ENCODE measurements around the gene REV3L. TPM values are rescaled to one million over a fixed set of nuclear protein-coding genes. Genes with fewer than 3 reads are reported as not detected.

Gene REV3L
- total RNA-seq, 1 experiment from 2014 or later = 5.3 TPM

DNA sequence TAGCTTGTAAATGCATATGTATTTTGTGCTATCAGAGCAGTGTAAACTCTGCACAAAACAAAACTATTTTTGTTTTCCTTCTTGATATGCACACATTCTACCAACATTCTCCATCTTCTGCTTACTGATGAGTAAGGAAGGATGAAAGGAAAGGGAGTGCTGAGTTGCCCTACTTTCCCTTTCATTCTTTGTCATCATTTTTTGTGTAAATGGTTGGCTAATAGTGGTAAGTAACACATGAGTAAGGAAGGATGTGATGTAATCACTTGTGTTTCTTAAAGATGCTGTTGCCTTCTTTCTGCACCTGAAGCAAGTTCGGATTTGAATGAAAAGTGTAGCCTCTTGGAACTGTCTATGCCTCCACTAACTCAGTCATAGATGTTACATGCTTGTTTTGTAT lies 4.6 kb upstream of the REV3L start:
- no peak overlapping the region for H2AFZ ChIP-seq (ENCODE audit: low read length)
- Mint-ChIP-seq H3K27ac (no peak overlapping the region), H3K4me1 (peaks cover 22% of the 10 kb centered on the region in 2 experiments), H3K27me3 (ENCODE audit: low read depth) (no peaks in the 10 kb centered on the region), H3K4me3 (no peak overlapping the region), H3K9me3 (peaks cover 0 to 4% of the 10 kb centered on the region in 2 experiments; a peak in 1 of 5 replicates), H3K36me3 (ENCODE audit: insufficient read depth in 1 of 3, low read depth in 3 of 3) (peaks cover 2 to 23% (median 21%) of the 10 kb centered on the region in 3 experiments; a peak in 6 of 7 replicates)
- no peaks in the 10 kb centered on the region for H3K27me3 ChIP-seq (ENCODE audit: insufficient read depth, low read length)
- no peak overlapping the region for H2BK5ac ChIP-seq (ENCODE audit: insufficient read length, low read length)
- WGBS (ENCODE audit: extremely low coverage, insufficient read length, low lambda C conversion rate) = no CpG with 5 or more reads among the region's 1 CpG
- no peak overlapping the region for H3T11ph ChIP-seq (ENCODE audit: low read length)
- DNase-seq = no peak
- no peak overlapping the region for H3K14ac ChIP-seq (ENCODE audit: insufficient read depth, low read length)
- no peak overlapping the region for H3K23ac ChIP-seq (ENCODE audit: insufficient read length, low read depth, low read length)
- peaks cover 7% of the 10 kb centered on the region for H3K23me2 ChIP-seq (ENCODE audit: insufficient read length, low read depth, low read length, poor library complexity, severe bottlenecking)
- H2BK120ac ChIP-seq (ENCODE audit: low read depth, low read length, poor library complexity, severe bottlenecking) = no peak overlapping the region
- no peaks in the 10 kb centered on the region for H3K79me2 ChIP-seq (ENCODE audit: insufficient read depth, low read length)
- no peak overlapping the region for H3K27ac ChIP-seq (ENCODE audit: insufficient read length, low read depth, low read length)
- H2BK20ac ChIP-seq (ENCODE audit: low read depth, low read length, poor library complexity, severe bottlenecking) = no peak overlapping the region
- no peak overlapping the region for H2BK12ac ChIP-seq (ENCODE audit: insufficient read length, low read depth, low read length)
- no peaks in the 10 kb centered on the region for H3K9me3 ChIP-seq (ENCODE audit: control insufficient read depth, low read depth, low read length)
- no peak overlapping the region for H2BK15ac ChIP-seq (ENCODE audit: low read depth, low read length)
- TF ChIP-seq, protein P1, sequence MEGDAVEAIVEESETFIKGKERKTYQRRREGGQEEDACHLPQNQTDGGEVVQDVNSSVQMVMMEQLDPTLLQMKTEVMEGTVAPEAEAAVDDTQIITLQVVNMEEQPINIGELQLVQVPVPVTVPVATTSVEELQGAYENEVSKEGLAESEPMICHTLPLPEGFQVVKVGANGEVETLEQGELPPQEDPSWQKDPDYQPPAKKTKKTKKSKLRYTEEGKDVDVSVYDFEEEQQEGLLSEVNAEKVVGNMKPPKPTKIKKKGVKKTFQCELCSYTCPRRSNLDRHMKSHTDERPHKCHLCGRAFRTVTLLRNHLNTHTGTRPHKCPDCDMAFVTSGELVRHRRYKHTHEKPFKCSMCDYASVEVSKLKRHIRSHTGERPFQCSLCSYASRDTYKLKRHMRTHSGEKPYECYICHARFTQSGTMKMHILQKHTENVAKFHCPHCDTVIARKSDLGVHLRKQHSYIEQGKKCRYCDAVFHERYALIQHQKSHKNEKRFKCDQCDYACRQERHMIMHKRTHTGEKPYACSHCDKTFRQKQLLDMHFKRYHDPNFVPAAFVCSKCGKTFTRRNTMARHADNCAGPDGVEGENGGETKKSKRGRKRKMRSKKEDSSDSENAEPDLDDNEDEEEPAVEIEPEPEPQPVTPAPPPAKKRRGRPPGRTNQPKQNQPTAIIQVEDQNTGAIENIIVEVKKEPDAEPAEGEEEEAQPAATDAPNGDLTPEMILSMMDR (conservative IDR thresholded peaks at IDR 0.05) = no peak
- H3K79me1 ChIP-seq (ENCODE audit: insufficient read depth, low read depth, low read length, poor library complexity, severe bottlenecking) = no peaks in the 10 kb centered on the region
- H3K18ac ChIP-seq (ENCODE audit: insufficient read length, low read depth, low read length) = no peak overlapping the region
- H3K4me1 ChIP-seq (ENCODE audit: insufficient read depth, low read length) = 0 out of 2 replicates have a peak, but pooled peaks cover 3% of the 10 kb centered on the region
- no peak overlapping the region for H2AK5ac ChIP-seq (ENCODE audit: insufficient read length, low read length)
- H3K56ac ChIP-seq (ENCODE audit: insufficient read length, low read depth, low read length) = no peak overlapping the region
- H4K20me1 ChIP-seq (ENCODE audit: control insufficient read depth, insufficient read depth, insufficient read length) = no peaks in the 10 kb centered on the region
- no peak overlapping the region for H3K4me2 ChIP-seq (ENCODE audit: insufficient read depth, insufficient read length, low read length)
- H4K91ac ChIP-seq (ENCODE audit: insufficient read length, low read depth, low read length) = no peak overlapping the region
- H3K4ac ChIP-seq (ENCODE audit: low read depth, low read length) = no peak overlapping the region
- no peak overlapping the region for H3K9ac ChIP-seq (ENCODE audit: extremely low read depth, insufficient read length, low read length)
- H4K8ac ChIP-seq (replicated peaks; ENCODE audit: insufficient read length, low read depth, low read length) = no peak overlapping the region
- H4K5ac ChIP-seq (ENCODE audit: insufficient read length, low read depth, low read length) = no peak overlapping the region

Measured in H9 (cell line).